HEK293 (cell line): Measurements from ENCODE around the gene MTCL1.

Experiments used
- ZNF146 ChIP-seq: fragments of 450-650 bp; formaldehyde crosslinking; IDR thresholded peaks from 2 replicates; pipeline ENCODE4 v1.5.1; 2016; ENCODE audit warnings: missing biosample characterization, missing genetic modification characterization
- ZNF324 ChIP-seq: fragments of 450-650 bp; formaldehyde crosslinking; IDR thresholded peaks from 2 replicates; pipeline ENCODE4 v1.5.1; 2016; ENCODE audit warnings: missing biosample characterization, missing genetic modification characterization
- ZNF677 ChIP-seq: fragments of 450-650 bp; IDR thresholded peaks from 2 replicates; pipeline ENCODE4 v1.5.0; 2018; ENCODE audit warnings: missing biosample characterization, mild to moderate bottlenecking, missing genetic modification characterization, moderate library complexity
- TF ChIP-seq, protein P1 (sequence below): fragments of 450-650 bp; formaldehyde crosslinking; IDR thresholded peaks from 2 replicates; pipeline ENCODE4 v1.5.1; 2016; ENCODE audit warnings: missing biosample characterization, missing genetic modification characterization
- TF ChIP-seq, protein P2 (sequence below): fragments of 450-650 bp; formaldehyde crosslinking; IDR thresholded peaks from 2 replicates; pipeline ENCODE4 v1.5.1; 2016; ENCODE audit warnings: missing biosample characterization, missing genetic modification characterization
- TF ChIP-seq, protein P3 (sequence below): fragments of 450-650 bp; formaldehyde crosslinking; IDR thresholded peaks from 2 replicates; pipeline ENCODE4 v1.5.1; 2017; ENCODE audit warnings: missing biosample characterization, missing genetic modification characterization
- TF ChIP-seq, protein P4 (sequence below): fragments of 450-650 bp; formaldehyde crosslinking; IDR thresholded peaks from 2 replicates; pipeline ENCODE4 v1.5.1; 2016; ENCODE audit warnings: missing biosample characterization, missing genetic modification characterization

DNA sequence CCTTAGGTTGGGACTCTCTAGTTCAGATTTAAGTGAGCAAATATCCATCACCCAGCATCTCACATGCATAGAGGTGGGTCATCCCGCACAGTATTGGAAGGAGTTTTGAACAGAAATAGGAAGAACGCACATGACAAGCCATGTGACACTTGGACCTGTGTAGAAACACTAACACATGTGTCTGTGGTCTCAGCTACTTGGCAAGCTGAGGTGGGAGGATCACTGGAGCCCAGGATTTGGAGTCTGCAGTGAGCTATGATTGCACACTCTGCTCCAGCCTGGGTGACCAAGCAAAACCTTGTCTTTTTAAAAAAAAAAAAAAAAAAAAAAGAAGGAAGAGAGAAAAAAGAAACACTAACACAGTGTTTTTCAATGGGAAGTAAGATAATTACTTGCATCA, 5.4 kb upstream of the MTCL1 start:
- no peak for TF ChIP-seq ZNF324 (tag by site-specific recombination)
- TF ChIP-seq, protein P1, sequence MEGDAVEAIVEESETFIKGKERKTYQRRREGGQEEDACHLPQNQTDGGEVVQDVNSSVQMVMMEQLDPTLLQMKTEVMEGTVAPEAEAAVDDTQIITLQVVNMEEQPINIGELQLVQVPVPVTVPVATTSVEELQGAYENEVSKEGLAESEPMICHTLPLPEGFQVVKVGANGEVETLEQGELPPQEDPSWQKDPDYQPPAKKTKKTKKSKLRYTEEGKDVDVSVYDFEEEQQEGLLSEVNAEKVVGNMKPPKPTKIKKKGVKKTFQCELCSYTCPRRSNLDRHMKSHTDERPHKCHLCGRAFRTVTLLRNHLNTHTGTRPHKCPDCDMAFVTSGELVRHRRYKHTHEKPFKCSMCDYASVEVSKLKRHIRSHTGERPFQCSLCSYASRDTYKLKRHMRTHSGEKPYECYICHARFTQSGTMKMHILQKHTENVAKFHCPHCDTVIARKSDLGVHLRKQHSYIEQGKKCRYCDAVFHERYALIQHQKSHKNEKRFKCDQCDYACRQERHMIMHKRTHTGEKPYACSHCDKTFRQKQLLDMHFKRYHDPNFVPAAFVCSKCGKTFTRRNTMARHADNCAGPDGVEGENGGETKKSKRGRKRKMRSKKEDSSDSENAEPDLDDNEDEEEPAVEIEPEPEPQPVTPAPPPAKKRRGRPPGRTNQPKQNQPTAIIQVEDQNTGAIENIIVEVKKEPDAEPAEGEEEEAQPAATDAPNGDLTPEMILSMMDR (tag by site-specific recombination) = no peak
- TF ChIP-seq, protein P2, sequence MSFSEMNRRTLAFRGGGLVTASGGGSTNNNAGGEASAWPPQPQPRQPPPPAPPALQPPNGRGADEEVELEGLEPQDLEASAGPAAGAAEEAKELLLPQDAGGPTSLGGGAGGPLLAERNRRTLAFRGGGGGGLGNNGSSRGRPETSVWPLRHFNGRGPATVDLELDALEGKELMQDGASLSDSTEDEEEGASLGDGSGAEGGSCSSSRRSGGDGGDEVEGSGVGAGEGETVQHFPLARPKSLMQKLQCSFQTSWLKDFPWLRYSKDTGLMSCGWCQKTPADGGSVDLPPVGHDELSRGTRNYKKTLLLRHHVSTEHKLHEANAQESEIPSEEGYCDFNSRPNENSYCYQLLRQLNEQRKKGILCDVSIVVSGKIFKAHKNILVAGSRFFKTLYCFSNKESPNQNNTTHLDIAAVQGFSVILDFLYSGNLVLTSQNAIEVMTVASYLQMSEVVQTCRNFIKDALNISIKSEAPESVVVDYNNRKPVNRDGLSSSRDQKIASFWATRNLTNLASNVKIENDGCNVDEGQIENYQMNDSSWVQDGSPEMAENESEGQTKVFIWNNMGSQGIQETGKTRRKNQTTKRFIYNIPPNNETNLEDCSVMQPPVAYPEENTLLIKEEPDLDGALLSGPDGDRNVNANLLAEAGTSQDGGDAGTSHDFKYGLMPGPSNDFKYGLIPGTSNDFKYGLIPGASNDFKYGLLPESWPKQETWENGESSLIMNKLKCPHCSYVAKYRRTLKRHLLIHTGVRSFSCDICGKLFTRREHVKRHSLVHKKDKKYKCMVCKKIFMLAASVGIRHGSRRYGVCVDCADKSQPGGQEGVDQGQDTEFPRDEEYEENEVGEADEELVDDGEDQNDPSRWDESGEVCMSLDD (tag by site-specific recombination) = no peak
- no peak for TF ChIP-seq ZNF146 (tag by site-specific recombination)
- TF ChIP-seq, protein P3, sequence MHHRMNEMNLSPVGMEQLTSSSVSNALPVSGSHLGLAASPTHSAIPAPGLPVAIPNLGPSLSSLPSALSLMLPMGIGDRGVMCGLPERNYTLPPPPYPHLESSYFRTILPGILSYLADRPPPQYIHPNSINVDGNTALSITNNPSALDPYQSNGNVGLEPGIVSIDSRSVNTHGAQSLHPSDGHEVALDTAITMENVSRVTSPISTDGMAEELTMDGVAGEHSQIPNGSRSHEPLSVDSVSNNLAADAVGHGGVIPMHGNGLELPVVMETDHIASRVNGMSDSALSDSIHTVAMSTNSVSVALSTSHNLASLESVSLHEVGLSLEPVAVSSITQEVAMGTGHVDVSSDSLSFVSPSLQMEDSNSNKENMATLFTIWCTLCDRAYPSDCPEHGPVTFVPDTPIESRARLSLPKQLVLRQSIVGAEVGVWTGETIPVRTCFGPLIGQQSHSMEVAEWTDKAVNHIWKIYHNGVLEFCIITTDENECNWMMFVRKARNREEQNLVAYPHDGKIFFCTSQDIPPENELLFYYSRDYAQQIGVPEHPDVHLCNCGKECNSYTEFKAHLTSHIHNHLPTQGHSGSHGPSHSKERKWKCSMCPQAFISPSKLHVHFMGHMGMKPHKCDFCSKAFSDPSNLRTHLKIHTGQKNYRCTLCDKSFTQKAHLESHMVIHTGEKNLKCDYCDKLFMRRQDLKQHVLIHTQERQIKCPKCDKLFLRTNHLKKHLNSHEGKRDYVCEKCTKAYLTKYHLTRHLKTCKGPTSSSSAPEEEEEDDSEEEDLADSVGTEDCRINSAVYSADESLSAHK = no peak
- TF ChIP-seq, protein P4, sequence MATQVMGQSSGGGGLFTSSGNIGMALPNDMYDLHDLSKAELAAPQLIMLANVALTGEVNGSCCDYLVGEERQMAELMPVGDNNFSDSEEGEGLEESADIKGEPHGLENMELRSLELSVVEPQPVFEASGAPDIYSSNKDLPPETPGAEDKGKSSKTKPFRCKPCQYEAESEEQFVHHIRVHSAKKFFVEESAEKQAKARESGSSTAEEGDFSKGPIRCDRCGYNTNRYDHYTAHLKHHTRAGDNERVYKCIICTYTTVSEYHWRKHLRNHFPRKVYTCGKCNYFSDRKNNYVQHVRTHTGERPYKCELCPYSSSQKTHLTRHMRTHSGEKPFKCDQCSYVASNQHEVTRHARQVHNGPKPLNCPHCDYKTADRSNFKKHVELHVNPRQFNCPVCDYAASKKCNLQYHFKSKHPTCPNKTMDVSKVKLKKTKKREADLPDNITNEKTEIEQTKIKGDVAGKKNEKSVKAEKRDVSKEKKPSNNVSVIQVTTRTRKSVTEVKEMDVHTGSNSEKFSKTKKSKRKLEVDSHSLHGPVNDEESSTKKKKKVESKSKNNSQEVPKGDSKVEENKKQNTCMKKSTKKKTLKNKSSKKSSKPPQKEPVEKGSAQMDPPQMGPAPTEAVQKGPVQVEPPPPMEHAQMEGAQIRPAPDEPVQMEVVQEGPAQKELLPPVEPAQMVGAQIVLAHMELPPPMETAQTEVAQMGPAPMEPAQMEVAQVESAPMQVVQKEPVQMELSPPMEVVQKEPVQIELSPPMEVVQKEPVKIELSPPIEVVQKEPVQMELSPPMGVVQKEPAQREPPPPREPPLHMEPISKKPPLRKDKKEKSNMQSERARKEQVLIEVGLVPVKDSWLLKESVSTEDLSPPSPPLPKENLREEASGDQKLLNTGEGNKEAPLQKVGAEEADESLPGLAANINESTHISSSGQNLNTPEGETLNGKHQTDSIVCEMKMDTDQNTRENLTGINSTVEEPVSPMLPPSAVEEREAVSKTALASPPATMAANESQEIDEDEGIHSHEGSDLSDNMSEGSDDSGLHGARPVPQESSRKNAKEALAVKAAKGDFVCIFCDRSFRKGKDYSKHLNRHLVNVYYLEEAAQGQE (tag by site-specific recombination) = no peak
- no peak for TF ChIP-seq ZNF677 (tag by site-specific recombination)
